ENCODE data around the gene ACAN. TPM values are rescaled to one million over a fixed set of nuclear protein-coding genes. Genes with fewer than 3 reads are reported as not detected.
"Not testable (repeated sequence)": the region's sequence is repeated elsewhere in the genome, so short reads cannot be mapped to it uniquely, and the experiment has no call there.

Gene ACAN
- polyA plus RNA-seq, 1 donor from 2014 or later = not detected

DNA sequence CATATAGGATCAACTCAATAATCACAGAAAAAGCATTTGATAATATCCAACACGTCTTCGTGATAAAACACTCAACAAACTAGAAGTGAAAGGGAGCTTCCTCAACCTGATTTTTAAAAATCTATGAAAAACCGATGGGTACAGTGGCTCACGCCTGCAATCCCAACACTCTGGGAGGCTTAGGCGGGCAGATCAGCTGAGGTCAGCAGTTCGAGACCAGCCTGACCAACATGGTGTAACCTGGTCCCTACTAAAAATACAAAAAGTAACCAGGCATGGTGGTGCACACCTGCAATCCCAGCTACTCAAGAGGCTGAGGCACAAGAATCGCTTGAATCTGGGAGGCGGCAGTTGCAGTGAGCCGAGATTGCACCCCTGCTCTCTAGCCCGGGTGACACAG lies 112.1 kb downstream of the ACAN start:
- Mint-ChIP-seq H3K4me3 (no peak overlapping the region), H3K4me1 (peaks cover 9 to 19% (median 16%) of the 10 kb centered on the region in 3 donors), H3K9me3 (peaks cover 0 to 2% (median 0%) of the 10 kb centered on the region in 3 donors), H3K27ac (no peak overlapping the region), H3K36me3 (no peaks in the 10 kb centered on the region), H3K27me3 (peaks cover 31% of the 10 kb centered on the region)

DNA sequence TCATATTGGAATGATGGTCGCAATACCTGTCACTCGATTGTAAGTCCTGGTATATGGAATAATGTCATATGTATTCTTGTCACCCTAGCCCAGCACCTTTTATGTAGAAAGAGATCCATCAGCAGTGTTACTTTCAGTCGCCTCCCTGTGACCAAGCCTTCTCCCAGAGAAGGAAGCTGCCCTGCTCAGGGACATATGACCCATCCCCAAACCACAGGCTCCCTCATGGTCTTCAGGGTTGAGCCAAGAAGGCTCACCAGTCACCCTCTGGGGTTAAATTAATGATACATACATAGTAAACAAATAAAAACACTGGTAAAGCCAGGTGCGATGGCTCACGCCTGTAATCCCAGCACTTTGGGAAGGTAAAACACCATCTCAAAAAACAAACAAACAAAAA lies 114.5 kb downstream of the ACAN start:
- Mint-ChIP-seq H3K27me3 (peaks cover 32% of the 10 kb centered on the region), H3K27ac (no peak overlapping the region), H3K9me3 (peaks cover 0 to 2% (median 0%) of the 10 kb centered on the region in 3 donors), H3K4me1 (peaks cover 4 to 11% (median 8%) of the 10 kb centered on the region in 3 donors), H3K4me3 (no peak overlapping the region), H3K36me3 (no peaks in the 10 kb centered on the region)

DNA sequence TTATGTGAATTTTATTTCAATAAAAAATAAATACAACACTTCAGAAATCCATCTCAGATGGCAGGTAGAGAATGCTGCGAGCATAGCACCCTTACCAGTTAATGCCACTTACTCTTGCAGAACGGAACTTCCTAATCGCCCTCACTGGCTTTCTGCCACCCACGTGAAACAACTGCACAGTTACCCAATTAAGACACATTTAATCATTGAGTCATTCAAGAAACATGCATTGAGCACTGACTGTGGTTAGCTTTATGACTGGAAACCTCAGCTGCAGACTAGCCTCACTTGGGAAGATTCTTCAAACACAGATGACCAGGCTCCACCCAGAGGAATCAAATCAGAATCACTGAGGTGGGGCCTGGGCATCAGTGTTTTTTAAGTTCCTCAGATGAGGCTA lies 115.5 kb downstream of the ACAN start:
- H3K4me3 Mint-ChIP-seq = peak overlapping the region in 1 of 4 donors; percentile 82
- H3K27me3 Mint-ChIP-seq = peaks cover 32% of the 10 kb centered on the region
- peaks cover under 1 to 6% (median 5%) of the 10 kb centered on the region in 3 donors for H3K4me1 Mint-ChIP-seq
- H3K27ac Mint-ChIP-seq = no peak overlapping the region
- no peaks in the 10 kb centered on the region for H3K36me3 Mint-ChIP-seq
- peaks cover 0 to 2% (median 0%) of the 10 kb centered on the region in 3 donors for H3K9me3 Mint-ChIP-seq

DNA sequence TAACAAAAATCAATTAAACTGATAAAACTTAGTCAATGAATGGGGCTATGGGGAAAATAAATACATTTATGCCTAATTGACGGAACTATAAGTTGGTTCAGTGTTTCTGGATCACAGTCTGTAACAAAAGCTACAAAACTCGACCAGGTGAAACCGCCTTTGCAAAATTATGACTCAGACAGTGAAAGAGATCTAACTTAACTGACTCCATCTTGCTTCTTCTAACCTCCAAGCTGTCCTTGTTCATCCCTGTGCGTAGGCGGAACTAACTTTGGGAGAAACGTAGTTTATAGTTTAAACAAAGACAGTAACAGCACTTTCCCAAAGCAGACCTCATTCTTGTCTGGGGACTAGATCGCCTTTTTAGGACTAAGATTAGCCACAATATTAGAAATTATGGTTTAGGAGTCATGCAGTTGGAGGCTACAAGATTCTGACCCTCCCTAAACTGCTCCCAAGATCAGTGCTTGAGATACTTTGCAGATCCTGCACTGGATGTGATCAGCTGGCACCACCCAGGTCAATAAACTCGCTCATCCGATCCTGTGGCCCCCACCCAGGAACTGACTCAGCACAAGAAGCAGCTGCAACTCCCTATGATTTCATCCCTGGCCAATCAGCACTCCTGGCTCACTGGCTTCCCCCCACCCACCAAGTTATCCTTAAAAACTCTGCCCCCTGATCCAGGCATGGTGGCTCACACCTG lies 117.1 kb downstream of the ACAN start:
- Mint-ChIP-seq H3K4me1 (peaks cover 0 to 5% (median 5%) of the 10 kb centered on the region in 3 donors), H3K27ac (no peak overlapping the region), H3K4me3 (peak overlapping the region in 1 of 4 donors; percentile 46), H3K9me3 (peaks cover 0 to 2% (median 0%) of the 10 kb centered on the region in 3 donors), H3K36me3 (peaks cover 3% of the 10 kb centered on the region), H3K27me3 (peaks cover 32% of the 10 kb centered on the region)

DNA sequence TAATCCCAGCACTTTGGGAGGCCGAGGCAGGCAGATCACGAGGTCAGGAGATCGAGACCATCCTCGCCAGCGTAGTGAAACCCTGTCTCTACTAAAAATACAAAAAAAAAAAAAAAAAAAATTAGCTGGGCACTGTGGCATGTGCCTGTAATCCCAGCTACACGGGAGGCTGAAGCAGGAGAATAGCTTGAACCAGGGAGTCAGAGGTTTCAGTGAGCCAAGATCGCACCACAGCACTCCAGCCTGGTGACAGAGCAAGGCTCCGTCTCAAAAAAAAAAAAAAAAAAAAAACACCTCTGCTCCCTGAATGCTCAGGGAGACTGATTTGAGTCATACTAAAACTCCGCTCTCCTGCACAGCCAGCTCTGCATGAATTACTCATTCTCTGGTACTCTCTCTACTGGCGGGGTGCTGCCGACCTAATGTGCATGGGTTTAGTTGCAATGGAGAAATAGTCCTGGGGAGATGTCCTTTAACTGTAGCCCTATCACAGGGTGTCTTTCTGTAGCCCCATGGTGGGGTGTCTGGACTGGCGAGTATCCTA lies 117.7 kb downstream of the ACAN start:
- not testable (repeated sequence) for H3K27ac Mint-ChIP-seq, H3K9me3 Mint-ChIP-seq, H3K36me3 Mint-ChIP-seq, H3K4me1 Mint-ChIP-seq
- peak overlapping the region in 1 of 4 donors; percentile 46 for H3K4me3 Mint-ChIP-seq
- H3K27me3 Mint-ChIP-seq = peaks cover 30% of the 10 kb centered on the region

Other genes starting within 250 kb of the ACAN start
- gene AEN, start 182.1 kb upstream of the ACAN start, polyA plus RNA-seq = 40.8 TPM
- 760 TPM for gene ISG20, start 164.4 kb upstream of the ACAN start, polyA plus RNA-seq
- 1.2 TPM for gene HAPLN3, start 92.1 kb downstream of the ACAN start, polyA plus RNA-seq
- 4.8 TPM for gene MFGE8, start 109.9 kb downstream of the ACAN start, polyA plus RNA-seq